Adrenal gland (tissue), 12 donors: ENCODE measurements around the gene PAPSS1. TPM values are rescaled to one million over a fixed set of nuclear protein-coding genes. Genes with fewer than 3 reads are reported as not detected.
A peak's percentile ranks its signal among the peaks of the same experiment; 100 is the strongest.

ENCODE experiments used
- DNase-seq, 7 donors: peaks; one replicate each; pipeline ENCODE4 v3.0.0-alpha.2; 2019 to 2020
- H3K27ac ChIP-seq, 5 donors: fragments of 200-600 bp; sonication (generic) in 4 of 5; 1 replicate in 3 of 5; 2 replicates in 2 of 5; pipeline versions ENCODE4 v1.5.1 to v1.8.0; 2016 to 2020; ENCODE audit warnings: mild to moderate bottlenecking in 1 of 5
- H3K27me3 ChIP-seq: fragments of 200-600 bp; 2 replicates; pipeline ENCODE4 v1.8.0; 2021
- H3K36me3 ChIP-seq, 2 donors: fragments of 200-600 bp; replicated peaks in 1 of 2; 1 replicate in 1 of 2; 2 replicates in 1 of 2; pipeline versions ENCODE4 v1.5.1 to v1.8.0; 2018 to 2022
- H3K4me1 ChIP-seq, 2 donors: fragments of 200-600 bp; replicated peaks in 1 of 2; 1 replicate in 1 of 2; 2 replicates in 1 of 2; pipeline versions ENCODE4 v1.5.1 to v1.8.0; 2018 to 2021
- H3K4me3 ChIP-seq, 4 donors: fragments of 200-600 bp; sonication (generic) in 3 of 4; one replicate each; pipeline ENCODE4 v1.5.1; 2016 to 2018
- H3K9me3 ChIP-seq, 3 donors: fragments of 200-600 bp; sonication (generic) in 1 of 3; replicated peaks in 1 of 3; 1 replicate in 2 of 3; 2 replicates in 1 of 3; pipeline versions ENCODE4 v1.5.1 to v1.8.0; 2016 to 2021
- POLR2A ChIP-seq, 2 donors: fragments of 450-650 bp; IDR thresholded peaks; one replicate each; pipeline ENCODE4 v1.6.1; 2017; ENCODE audit warnings: antibody characterized with exemption in 2 of 2, mild to moderate bottlenecking in 2 of 2, moderate library complexity in 1 of 2
- WGBS, 4 donors: extraction: QIAGEN DNeasy Blood & Tissue Kit in 2 of 4; methylation state at CpG; one replicate each; pipeline versions ENCODE4 v1.1.5 to v1.1.7; 2013 to 2017; 5-methylcytosine and 5-hydroxymethylcytosine counted together
- intact Hi-C, 2 donors: fragments of 100-400 bp; cut with DNase I; formaldehyde crosslinking; loops; one replicate each; pipeline versions ENCODE4 v1.14.1 to v1.15.0; 2022 to 2023
- polyA plus RNA-seq, 3 donors: library from polyadenylated mRNA; stranded (reverse); fragments of 200-250 nt in 2 of 3; fragments of 350-450 nt in 1 of 3; fragmentation: Illumina TruSeq in 1 of 3; extraction: RNeasy Lipid Tissue Mini Kit (QIAGEN cat#74804) in 1 of 3; gene quantifications; one replicate each; pipeline ENCODE4 v1.2.3, GENCODE V29; 2013 to 2014
- total RNA-seq, 9 donors: library from RNA; depleted of rRNA in 4 of 9; stranded (reverse); fragments of >200 nt in 4 of 9; fragments of 120-200 nt in 1 of 9; fragmentation: NEBNext Ultra II Directional in 1 of 9; extraction: Animal tissue kit (Norgen Biotek cat#: 25700) in 1 of 9; gene quantifications; one replicate each; pipeline versions ENCODE4 v1.1.0 to v1.2.4, GENCODE V29; 2013 to 2023
- TF ChIP-seq, protein P1 (sequence below), 6 experiments: fragments of 450-650 bp in 4 of 6; fragments of 200-600 bp in 2 of 6; sonication (generic) in 1 of 6; IDR thresholded peaks; 1 replicate in 5 of 6; 2 replicates in 1 of 6; pipeline versions ENCODE4 v1.5.1 to v1.8.0; 2016 to 2021; ENCODE audit warnings: antibody characterized with exemption in 6 of 6, mild to moderate bottlenecking in 2 of 6, moderate library complexity in 1 of 6
- donor health status: healthy with polysubstance abuse.
- donor health status: Bipolar disorder and iron deficiency.
- donor health status: DM: yes; HTN: yes; CAD: no.
- donor health status: DM: no; HTN: no; CAD: no.
- donor health status: DM: no; HTN: no; CAD: no.
- donor health status: DM: yes; HTN: yes; CAD: no.

The PAPSS1 gene
- total and polyA plus RNA-seq, 12 donors: 13.1 to 22.6 (median 17.4) TPM

DNA sequence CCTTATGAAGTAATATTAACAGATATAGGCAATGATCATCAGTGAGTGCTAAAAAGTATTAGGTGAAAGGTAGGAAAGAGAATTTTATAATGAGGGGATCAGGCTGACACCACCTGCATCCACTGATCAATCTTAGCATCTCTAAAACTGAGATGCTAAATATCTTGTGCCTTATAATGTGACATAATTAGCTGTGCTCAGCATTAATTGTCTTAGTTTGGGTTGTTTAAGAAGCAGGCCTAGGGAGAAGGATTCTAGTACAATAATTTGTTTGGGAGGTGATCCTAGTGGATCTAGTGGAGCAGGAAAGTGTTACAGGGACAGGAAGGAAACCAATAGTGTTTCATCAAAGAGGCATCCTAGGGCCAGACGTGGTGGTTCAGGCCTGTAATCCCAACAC lies 22.2 kb upstream of the PAPSS1 start:
- Histone ChIP-seq H3K4me1 (peaks cover 4 to 15% of the 10 kb centered on the region in 2 donors), H3K27me3 (no peaks in the 10 kb centered on the region), H3K27ac (no peak overlapping the region), H3K36me3 (no peaks in the 10 kb centered on the region), H3K9me3 (no peaks in the 10 kb centered on the region), H3K4me3 (no peak overlapping the region)
- intact Hi-C loops: no loop called here
- TF ChIP-seq, protein P1, sequence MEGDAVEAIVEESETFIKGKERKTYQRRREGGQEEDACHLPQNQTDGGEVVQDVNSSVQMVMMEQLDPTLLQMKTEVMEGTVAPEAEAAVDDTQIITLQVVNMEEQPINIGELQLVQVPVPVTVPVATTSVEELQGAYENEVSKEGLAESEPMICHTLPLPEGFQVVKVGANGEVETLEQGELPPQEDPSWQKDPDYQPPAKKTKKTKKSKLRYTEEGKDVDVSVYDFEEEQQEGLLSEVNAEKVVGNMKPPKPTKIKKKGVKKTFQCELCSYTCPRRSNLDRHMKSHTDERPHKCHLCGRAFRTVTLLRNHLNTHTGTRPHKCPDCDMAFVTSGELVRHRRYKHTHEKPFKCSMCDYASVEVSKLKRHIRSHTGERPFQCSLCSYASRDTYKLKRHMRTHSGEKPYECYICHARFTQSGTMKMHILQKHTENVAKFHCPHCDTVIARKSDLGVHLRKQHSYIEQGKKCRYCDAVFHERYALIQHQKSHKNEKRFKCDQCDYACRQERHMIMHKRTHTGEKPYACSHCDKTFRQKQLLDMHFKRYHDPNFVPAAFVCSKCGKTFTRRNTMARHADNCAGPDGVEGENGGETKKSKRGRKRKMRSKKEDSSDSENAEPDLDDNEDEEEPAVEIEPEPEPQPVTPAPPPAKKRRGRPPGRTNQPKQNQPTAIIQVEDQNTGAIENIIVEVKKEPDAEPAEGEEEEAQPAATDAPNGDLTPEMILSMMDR (IDR thresholded peaks at IDR 0.05): no peak
- no peak for TF ChIP-seq POLR2A (IDR thresholded peaks at IDR 0.05)
- no peak for DNase-seq
- 85 to 100% (median 92%) methylated on average over 1 of the region's 1 CpG for WGBS, 4 donors

DNA sequence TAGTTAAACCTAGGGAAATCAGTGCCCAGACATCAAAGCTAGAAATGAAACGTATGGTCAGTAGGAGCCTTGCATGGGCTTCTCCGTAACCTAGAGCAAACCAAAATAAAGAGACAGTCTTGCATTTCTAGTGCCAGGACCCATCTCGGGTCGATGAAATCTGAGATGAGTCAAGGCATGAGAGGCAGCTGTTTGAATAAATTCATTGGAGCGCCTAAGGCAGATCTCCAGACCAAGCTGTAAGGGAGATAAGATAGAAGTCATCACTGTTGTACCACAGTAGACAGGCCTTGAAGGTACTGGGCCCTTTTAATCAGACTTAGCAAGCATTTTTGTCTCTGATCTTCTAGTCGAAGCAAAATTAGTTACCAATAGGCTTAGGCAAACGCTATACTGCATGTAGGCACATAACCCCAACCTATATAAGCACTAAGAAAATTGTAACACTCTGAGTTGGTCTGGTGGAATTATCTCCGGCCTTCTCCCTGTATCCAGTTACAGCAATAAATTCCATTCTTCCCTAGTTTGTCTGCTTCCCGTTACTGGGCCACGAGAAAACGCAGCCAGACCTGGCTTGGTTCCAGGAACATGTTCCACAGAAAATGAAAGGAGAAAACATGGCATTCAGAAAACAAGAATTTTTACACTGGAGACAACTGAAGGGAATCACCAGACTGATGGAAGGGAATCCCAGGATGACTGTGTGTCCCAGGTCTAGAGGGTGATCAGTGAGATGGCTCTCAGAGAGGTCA lies 21.1 kb upstream of the PAPSS1 start:
- intact Hi-C loops: no loop called here
- H3K4me1 ChIP-seq: peaks cover 4 to 15% of the 10 kb centered on the region in 2 donors
- peak; percentile 46 to 80 (median 70) for DNase-seq
- no peaks in the 10 kb centered on the region for H3K9me3 ChIP-seq
- no peak for TF ChIP-seq POLR2A (IDR thresholded peaks at IDR 0.05)
- TF ChIP-seq, protein P1 (IDR thresholded peaks at IDR 0.05): no peak
- H3K36me3 ChIP-seq: no peaks in the 10 kb centered on the region
- H3K27ac ChIP-seq: peak overlapping the region in 3 of 5 donors; percentile 22 to 79 (median 66)
- H3K4me3 ChIP-seq: no peak overlapping the region
- WGBS, 4 donors: 29 to 42% (median 35%) methylated on average over 11 of the region's 11 CpGs
- H3K27me3 ChIP-seq: no peaks in the 10 kb centered on the region

DNA sequence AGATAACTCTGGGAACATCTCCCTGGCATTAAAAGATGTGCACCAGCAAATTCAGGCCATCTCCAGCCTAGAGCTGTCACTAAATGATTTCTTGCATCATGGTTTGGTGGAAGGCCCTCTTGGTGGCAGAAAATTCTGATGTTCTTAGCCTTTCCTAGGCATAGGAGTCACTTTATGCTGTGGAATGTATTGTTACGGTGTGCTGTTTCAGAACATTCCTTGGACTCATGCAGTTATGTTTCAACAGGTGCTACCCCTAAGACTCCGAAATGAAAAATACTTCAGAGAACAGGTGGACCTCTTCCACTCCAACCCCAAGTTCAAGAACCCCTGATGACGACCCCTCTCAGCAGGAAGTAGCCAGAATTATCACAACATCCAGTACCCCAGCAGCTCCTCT lies 20.3 kb upstream of the PAPSS1 start:
- TF ChIP-seq POLR2A (IDR thresholded peaks at IDR 0.05): no peak
- TF ChIP-seq, protein P1 (IDR thresholded peaks at IDR 0.05): peak in 1 of 6 experiments; percentile 16

DNA sequence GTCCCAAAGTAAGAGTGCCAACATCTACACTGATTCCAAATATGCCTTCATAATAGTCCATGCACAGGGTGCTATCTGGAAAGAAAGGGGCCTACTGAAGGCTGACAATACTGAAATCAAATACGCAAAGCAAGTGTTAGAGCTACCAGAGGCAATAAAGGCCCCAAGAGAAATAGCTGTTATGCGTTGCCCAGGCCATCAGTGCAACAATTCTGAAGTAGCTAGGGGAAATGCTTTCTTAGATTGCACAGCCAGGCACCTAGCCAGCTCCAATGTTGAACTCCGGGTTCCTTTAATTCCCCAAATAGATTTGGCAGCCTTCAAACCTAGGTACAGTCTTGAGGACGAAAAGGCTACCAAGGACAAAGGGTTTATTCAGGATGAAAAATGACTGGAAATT lies 17.4 kb upstream of the PAPSS1 start:
- WGBS, 4 donors: 49 to 60% (median 53%) methylated on average over 4 of the region's 4 CpGs

More for the DNA sequence above, 20.3 kb upstream of the PAPSS1 start:
- DNase-seq: no peak
- WGBS, 4 donors: 54 to 89% (median 67%) methylated on average over 3 of the region's 3 CpGs
- H3K4me1 ChIP-seq: peaks cover 4 to 15% of the 10 kb centered on the region in 2 donors
- no peak overlapping the region for H3K4me3 ChIP-seq
- no peaks in the 10 kb centered on the region for H3K9me3 ChIP-seq
- H3K27me3 ChIP-seq: no peaks in the 10 kb centered on the region
- intact Hi-C loops: no loop called here
- peak overlapping the region in 2 of 5 donors; percentile 66 to 79 for H3K27ac ChIP-seq
- H3K36me3 ChIP-seq: no peaks in the 10 kb centered on the region

More for the DNA sequence above, 17.4 kb upstream of the PAPSS1 start:
- Histone ChIP-seq H3K27me3 (no peaks in the 10 kb centered on the region), H3K9me3 (no peaks in the 10 kb centered on the region), H3K36me3 (no peaks in the 10 kb centered on the region), H3K27ac (no peak overlapping the region), H3K4me1 (peaks cover 4 to 15% of the 10 kb centered on the region in 2 donors), H3K4me3 (no peak overlapping the region)
- no peak for DNase-seq
- no peak for TF ChIP-seq POLR2A (IDR thresholded peaks at IDR 0.05)
- intact Hi-C loops: no loop called here
